Measurements from ENCODE around the gene FAM120B. TPM values are rescaled to one million over a fixed set of nuclear protein-coding genes. Genes with fewer than 3 reads are reported as not detected.
A peak's percentile ranks its signal among the peaks of the same experiment; 100 is the strongest.

FAM120B gene, protein sequence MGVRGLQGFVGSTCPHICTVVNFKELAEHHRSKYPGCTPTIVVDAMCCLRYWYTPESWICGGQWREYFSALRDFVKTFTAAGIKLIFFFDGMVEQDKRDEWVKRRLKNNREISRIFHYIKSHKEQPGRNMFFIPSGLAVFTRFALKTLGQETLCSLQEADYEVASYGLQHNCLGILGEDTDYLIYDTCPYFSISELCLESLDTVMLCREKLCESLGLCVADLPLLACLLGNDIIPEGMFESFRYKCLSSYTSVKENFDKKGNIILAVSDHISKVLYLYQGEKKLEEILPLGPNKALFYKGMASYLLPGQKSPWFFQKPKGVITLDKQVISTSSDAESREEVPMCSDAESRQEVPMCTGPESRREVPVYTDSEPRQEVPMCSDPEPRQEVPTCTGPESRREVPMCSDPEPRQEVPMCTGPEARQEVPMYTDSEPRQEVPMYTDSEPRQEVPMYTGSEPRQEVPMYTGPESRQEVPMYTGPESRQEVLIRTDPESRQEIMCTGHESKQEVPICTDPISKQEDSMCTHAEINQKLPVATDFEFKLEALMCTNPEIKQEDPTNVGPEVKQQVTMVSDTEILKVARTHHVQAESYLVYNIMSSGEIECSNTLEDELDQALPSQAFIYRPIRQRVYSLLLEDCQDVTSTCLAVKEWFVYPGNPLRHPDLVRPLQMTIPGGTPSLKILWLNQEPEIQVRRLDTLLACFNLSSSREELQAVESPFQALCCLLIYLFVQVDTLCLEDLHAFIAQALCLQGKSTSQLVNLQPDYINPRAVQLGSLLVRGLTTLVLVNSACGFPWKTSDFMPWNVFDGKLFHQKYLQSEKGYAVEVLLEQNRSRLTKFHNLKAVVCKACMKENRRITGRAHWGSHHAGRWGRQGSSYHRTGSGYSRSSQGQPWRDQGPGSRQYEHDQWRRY
- 10 to 100 TPM; 14.7 to 18.6 TPM for total RNA-seq

DNA sequence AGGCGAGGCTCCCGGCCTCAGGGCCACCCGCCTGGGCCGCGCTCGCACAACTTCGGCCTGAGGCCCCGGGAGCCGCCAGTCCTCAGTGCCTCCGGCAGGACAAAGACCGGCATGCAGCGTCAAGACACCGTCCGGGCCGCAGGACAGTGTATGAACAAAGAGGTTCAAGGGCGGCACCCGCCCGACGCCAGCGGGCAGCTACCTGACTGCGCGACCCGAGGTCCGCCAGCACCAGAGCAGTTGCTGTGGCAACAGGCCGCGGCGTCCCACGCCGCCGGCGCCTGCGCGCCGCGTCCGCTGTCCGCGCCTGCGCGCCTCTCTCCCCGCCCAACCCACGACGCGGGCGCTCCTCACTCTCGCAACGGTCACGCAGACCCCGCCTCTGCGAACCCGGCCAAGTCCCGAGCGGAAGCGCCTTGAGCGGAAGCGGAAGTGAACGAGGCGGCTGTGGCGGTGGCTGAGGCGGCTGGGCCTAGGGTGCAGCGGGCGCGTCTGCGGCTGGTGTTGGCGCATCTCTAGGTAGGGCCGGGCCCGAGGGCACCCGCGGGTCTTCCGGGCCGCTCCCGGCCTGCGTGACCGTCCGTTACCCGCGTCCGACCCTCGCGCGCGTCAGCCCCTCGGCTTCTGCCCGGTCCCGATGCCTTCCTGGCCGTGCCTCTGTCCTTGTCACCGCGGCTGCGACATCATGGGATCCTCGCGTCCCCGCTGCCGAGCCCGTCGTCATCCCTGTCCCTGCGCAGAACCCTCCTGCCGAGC lies at the start of gene FAM120B:
TSS of gene FAM120B (plus strand) at position 435 of the 756 bp plus-strand sequence. CDS start 10,633 bp downstream, outside the sequence.
- H3K4me3 ChIP-seq = peak within 1 kb of the TSS; percentile 72 to 96
- H3K4me1 ChIP-seq = peaks cover 5 to 38% of the 10 kb centered on the region in 2 donors
- peak within 1 kb of the TSS; percentile 88 to 94 for H3K27ac ChIP-seq
- no peaks in the 10 kb centered on the region for H3K27me3 ChIP-seq
- no peaks in the 10 kb centered on the region for H3K9me3 ChIP-seq
- DNase-seq (ENCODE audit: low spot score) = peak; percentile 96
- no peaks in the 10 kb centered on the region for H3K36me3 ChIP-seq
- TF ChIP-seq, protein P1, sequence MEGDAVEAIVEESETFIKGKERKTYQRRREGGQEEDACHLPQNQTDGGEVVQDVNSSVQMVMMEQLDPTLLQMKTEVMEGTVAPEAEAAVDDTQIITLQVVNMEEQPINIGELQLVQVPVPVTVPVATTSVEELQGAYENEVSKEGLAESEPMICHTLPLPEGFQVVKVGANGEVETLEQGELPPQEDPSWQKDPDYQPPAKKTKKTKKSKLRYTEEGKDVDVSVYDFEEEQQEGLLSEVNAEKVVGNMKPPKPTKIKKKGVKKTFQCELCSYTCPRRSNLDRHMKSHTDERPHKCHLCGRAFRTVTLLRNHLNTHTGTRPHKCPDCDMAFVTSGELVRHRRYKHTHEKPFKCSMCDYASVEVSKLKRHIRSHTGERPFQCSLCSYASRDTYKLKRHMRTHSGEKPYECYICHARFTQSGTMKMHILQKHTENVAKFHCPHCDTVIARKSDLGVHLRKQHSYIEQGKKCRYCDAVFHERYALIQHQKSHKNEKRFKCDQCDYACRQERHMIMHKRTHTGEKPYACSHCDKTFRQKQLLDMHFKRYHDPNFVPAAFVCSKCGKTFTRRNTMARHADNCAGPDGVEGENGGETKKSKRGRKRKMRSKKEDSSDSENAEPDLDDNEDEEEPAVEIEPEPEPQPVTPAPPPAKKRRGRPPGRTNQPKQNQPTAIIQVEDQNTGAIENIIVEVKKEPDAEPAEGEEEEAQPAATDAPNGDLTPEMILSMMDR (IDR thresholded peaks at IDR 0.05) = no peak

DNA sequence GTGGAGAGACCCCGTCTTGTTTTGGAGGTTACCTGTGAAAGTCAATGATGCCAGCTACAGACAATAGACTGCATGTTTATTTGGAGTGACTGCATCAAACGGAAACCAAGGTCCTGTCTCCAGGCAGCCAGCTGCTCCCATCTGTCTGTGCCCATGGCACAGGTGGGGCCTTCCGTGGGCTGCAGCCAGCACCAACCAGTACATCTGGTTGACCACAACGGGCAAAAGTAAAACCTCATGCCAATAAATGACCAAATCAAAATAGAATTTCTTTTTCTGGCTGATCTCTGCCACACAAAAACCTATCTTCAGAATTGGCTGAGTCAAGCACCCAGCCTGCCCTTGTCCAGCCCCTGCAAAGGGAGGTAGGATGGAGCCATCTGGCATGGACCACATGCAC lies 49.2 kb upstream of the FAM120B start:
- Histone ChIP-seq H3K4me3 (no peak overlapping the region), H3K9me3 (no peaks in the 10 kb centered on the region), H3K4me1 (no peaks in the 10 kb centered on the region), H3K27me3 (no peaks in the 10 kb centered on the region), H3K36me3 (no peaks in the 10 kb centered on the region), H3K27ac (no peak overlapping the region)
- DNase-seq (ENCODE audit: low spot score) = no peak
- TF ChIP-seq, protein P1 (IDR thresholded peaks at IDR 0.05) = no peak

DNA sequence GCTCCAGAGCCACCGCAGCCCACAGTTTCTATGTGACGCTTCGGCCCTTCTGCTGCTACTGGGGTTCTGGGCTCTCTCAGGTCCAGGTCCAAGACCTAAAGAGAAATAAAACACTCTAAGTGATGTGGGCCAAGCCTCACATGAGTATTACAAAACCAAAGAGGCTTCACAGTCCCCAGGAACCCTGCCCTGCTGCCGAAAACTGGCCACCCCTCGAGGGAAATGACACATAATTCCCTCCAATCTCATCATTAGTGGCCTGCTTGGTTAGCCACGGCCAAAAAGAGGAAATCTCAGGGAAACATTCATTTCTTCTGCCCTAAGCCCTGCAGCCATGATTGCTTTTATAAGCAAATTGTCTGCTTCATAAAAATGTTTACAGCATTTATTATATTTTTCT lies 48.2 kb upstream of the FAM120B start:
- no peak for DNase-seq (ENCODE audit: low spot score)
- no peaks in the 10 kb centered on the region for H3K9me3 ChIP-seq
- H3K27me3 ChIP-seq = no peaks in the 10 kb centered on the region
- H3K27ac ChIP-seq = no peak overlapping the region
- no peaks in the 10 kb centered on the region for H3K4me1 ChIP-seq
- no peaks in the 10 kb centered on the region for H3K36me3 ChIP-seq
- H3K4me3 ChIP-seq = no peak overlapping the region
- TF ChIP-seq, protein P1 (IDR thresholded peaks at IDR 0.05) = no peak

DNA sequence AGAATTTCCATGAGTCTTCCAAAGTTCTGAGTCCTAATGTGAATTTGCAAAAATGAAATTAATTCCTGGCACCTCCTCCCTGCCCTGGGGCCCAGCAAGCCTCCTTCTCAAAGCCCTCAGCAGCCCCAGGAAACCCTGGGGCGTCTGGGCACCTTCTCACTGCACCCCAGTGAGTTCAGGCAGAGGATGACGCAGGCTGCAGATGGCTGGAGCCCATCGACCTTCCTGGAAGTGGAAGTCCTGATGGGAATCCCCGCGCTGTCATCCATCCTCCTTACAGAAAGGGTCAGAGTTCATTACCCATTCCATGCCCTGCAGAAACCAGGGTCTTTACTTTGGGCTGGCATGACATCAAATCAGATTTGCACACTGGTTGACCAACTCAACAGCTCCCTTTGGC lies 47.3 kb upstream of the FAM120B start:
- DNase-seq (ENCODE audit: low spot score) = no peak
- TF ChIP-seq, protein P1 (IDR thresholded peaks at IDR 0.05) = no peak
- H3K4me1 ChIP-seq = no peaks in the 10 kb centered on the region
- H3K27me3 ChIP-seq = no peaks in the 10 kb centered on the region
- H3K4me3 ChIP-seq = no peak overlapping the region
- no peaks in the 10 kb centered on the region for H3K36me3 ChIP-seq
- H3K9me3 ChIP-seq = no peaks in the 10 kb centered on the region
- no peak overlapping the region for H3K27ac ChIP-seq

DNA sequence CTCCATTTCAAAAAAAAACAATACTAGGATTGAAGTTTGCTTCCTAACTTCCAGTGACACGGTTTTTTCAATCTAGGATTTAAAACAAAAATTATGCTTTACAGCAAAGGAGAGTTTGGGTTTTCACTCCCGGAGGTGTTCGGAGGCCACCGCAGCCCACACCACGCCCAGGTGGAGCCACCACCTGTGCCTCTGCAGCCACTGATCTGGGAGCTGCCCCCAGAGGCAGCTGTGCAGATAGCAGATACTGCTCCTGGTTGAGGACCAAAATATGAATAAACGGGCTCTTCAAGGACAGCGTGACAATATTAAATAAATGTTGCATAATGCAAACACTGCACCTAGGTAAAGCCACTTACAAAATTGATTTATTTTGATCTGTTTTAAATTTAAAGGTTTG lies 45.9 kb upstream of the FAM120B start:
- Histone ChIP-seq H3K27me3 (no peaks in the 10 kb centered on the region), H3K4me3 (no peak overlapping the region), H3K9me3 (no peaks in the 10 kb centered on the region), H3K36me3 (no peaks in the 10 kb centered on the region), H3K27ac (no peak overlapping the region), H3K4me1 (no peaks in the 10 kb centered on the region)
- TF ChIP-seq, protein P1 (IDR thresholded peaks at IDR 0.05) = no peak
- DNase-seq (ENCODE audit: low spot score) = no peak

All from right atrium auricular region (tissue), 2 donors.